H9 (cell line): ENCODE results near the gene LRRC40. TPM values are rescaled to one million over a fixed set of nuclear protein-coding genes. Genes with fewer than 3 reads are reported as not detected.

ENCODE experiments used
- DNase-seq: peaks from one replicate; pipeline ENCODE4 v3.0.0-alpha.2; 2017
- H2AFZ ChIP-seq: one replicate; pipeline ENCODE4 v1.6.1; 2013; ENCODE audit warnings: mild to moderate bottlenecking, low read length, control low read depth, moderate library complexity
- H2AK5ac ChIP-seq: 2 replicates; pipeline ENCODE4 v1.6.1; 2013; ENCODE audit warnings: low read length, control low read depth, mixed read lengths; ENCODE audit not compliant: insufficient read length
- H2BK120ac ChIP-seq: one replicate; pipeline ENCODE4 v1.6.1; 2013; ENCODE audit warnings: low read depth, mild to moderate bottlenecking, low read length, control low read depth, inconsistent platforms; ENCODE audit not compliant: poor library complexity, severe bottlenecking
- H2BK12ac ChIP-seq: 2 replicates; pipeline ENCODE4 v1.6.1; 2013; ENCODE audit warnings: low read length, control low read depth, mixed read lengths, low read depth; ENCODE audit not compliant: insufficient read length
- H2BK15ac ChIP-seq: 2 replicates; pipeline ENCODE4 v1.6.1; 2013; ENCODE audit warnings: low read depth, low read length, control low read depth
- H2BK20ac ChIP-seq: one replicate; pipeline ENCODE4 v1.6.1; 2013; ENCODE audit warnings: low read depth, mild to moderate bottlenecking, low read length, control low read depth, inconsistent platforms; ENCODE audit not compliant: poor library complexity, severe bottlenecking
- H2BK5ac ChIP-seq: 2 replicates; pipeline ENCODE4 v1.6.1; 2013; ENCODE audit warnings: low read length, control low read depth, mixed read lengths; ENCODE audit not compliant: insufficient read length
- H3K14ac ChIP-seq: 2 replicates; pipeline ENCODE4 v1.6.1; 2013; ENCODE audit warnings: low read length, control low read depth; ENCODE audit not compliant: insufficient read depth
- H3K18ac ChIP-seq: 2 replicates; pipeline ENCODE4 v1.6.1; 2013; ENCODE audit warnings: low read depth, mild to moderate bottlenecking, mixed read lengths, low read length, control low read depth; ENCODE audit not compliant: insufficient read length
- H3K23ac ChIP-seq: 2 replicates; pipeline ENCODE4 v1.6.1; 2013; ENCODE audit warnings: low read length, control low read depth, mixed read lengths, low read depth; ENCODE audit not compliant: insufficient read length
- H3K23me2 ChIP-seq: 2 replicates; pipeline ENCODE4 v1.6.1; 2013; ENCODE audit warnings: low read depth, mild to moderate bottlenecking, mixed read lengths, low read length, control low read depth; ENCODE audit not compliant: insufficient read length, poor library complexity, severe bottlenecking
- H3K27ac ChIP-seq: 2 replicates; pipeline ENCODE4 v1.5.1; 2013; ENCODE audit warnings: low read length, control low read depth, mixed read lengths, low read depth; ENCODE audit not compliant: insufficient read length
- H3K27me3 ChIP-seq: 2 replicates; pipeline ENCODE4 v1.6.1; 2013; ENCODE audit warnings: low read length, control low read depth, inconsistent platforms; ENCODE audit not compliant: insufficient read depth
- H3K4ac ChIP-seq: 2 replicates; pipeline ENCODE4 v1.6.1; 2013; ENCODE audit warnings: low read depth, mild to moderate bottlenecking, control low read depth, inconsistent platforms, low read length, moderate library complexity
- H3K4me1 ChIP-seq: 2 replicates; pipeline ENCODE4 v1.6.1; 2013; ENCODE audit warnings: low read length, control low read depth, inconsistent platforms; ENCODE audit not compliant: insufficient read depth
- H3K4me2 ChIP-seq: 2 replicates; pipeline ENCODE4 v1.6.1; 2013; ENCODE audit warnings: low read length, control low read depth, mixed read lengths; ENCODE audit not compliant: insufficient read length, insufficient read depth
- H3K56ac ChIP-seq: 2 replicates; pipeline ENCODE4 v1.6.1; 2013; ENCODE audit warnings: low read depth, mild to moderate bottlenecking, mixed read lengths, low read length, control low read depth; ENCODE audit not compliant: insufficient read length
- H3K79me1 ChIP-seq: 2 replicates; pipeline ENCODE4 v1.6.1; 2013; ENCODE audit warnings: low read depth, mild to moderate bottlenecking, moderate library complexity, low read length, control low read depth, inconsistent platforms; ENCODE audit not compliant: insufficient read depth, poor library complexity, severe bottlenecking
- H3K79me2 ChIP-seq: 2 replicates; pipeline ENCODE4 v1.6.1; 2013; ENCODE audit warnings: low read length, control low read depth, inconsistent platforms; ENCODE audit not compliant: insufficient read depth
- H3K9ac ChIP-seq: 2 replicates; pipeline ENCODE4 v1.6.1; 2013; ENCODE audit warnings: low read length, control low read depth, mixed read lengths; ENCODE audit not compliant: insufficient read length; ENCODE audit errors: extremely low read depth
- H3K9me3 ChIP-seq: one replicate; pipeline ENCODE4 v1.6.1; 2013; ENCODE audit warnings: low read depth, low read length, inconsistent platforms; ENCODE audit not compliant: control insufficient read depth
- H3T11ph ChIP-seq: one replicate; pipeline ENCODE4 v1.6.1; 2013; ENCODE audit warnings: mild to moderate bottlenecking, low read length, control low read depth, inconsistent platforms
- H4K20me1 ChIP-seq: one replicate; pipeline ENCODE4 v1.6.1; 2013; ENCODE audit not compliant: control insufficient read depth, insufficient read length, insufficient read depth
- H4K5ac ChIP-seq: 2 replicates; pipeline ENCODE4 v1.6.1; 2013; ENCODE audit warnings: low read depth, mild to moderate bottlenecking, mixed read lengths, low read length, control low read depth; ENCODE audit not compliant: insufficient read length
- H4K8ac ChIP-seq: replicated peaks from 2 replicates; pipeline ENCODE4 v1.6.1; 2013; ENCODE audit warnings: low read length, control low read depth, mixed read lengths, low read depth; ENCODE audit not compliant: insufficient read length
- H4K91ac ChIP-seq: 2 replicates; pipeline ENCODE4 v1.6.1; 2013; ENCODE audit warnings: low read depth, mild to moderate bottlenecking, moderate library complexity, mixed read lengths, low read length, control low read depth; ENCODE audit not compliant: insufficient read length
- H3K27ac Mint-ChIP-seq, 3 experiments: 2 replicates in 2 of 3; 3 replicates in 1 of 3; pipeline ENCODE4 v1.8.0; 2020 to 2021; ENCODE audit warnings: mixed read lengths in 3 of 3, mild to moderate bottlenecking in 1 of 3, moderate library complexity in 1 of 3
- H3K27me3 Mint-ChIP-seq: 2 replicates; pipeline ENCODE4 v1.8.0; 2021; ENCODE audit warnings: low read depth, mild to moderate bottlenecking, moderate library complexity, mixed read lengths
- H3K36me3 Mint-ChIP-seq, 3 experiments: 2 replicates in 2 of 3; 3 replicates in 1 of 3; pipeline ENCODE4 v1.8.0; 2020 to 2021; ENCODE audit warnings: low read depth in 3 of 3, mixed read lengths in 3 of 3; ENCODE audit not compliant: insufficient read depth in 1 of 3
- H3K4me1 Mint-ChIP-seq, 2 experiments: 2 replicates each; pipeline ENCODE4 v1.8.0; 2020; ENCODE audit warnings: mixed read lengths in 2 of 2
- H3K4me3 Mint-ChIP-seq, 2 experiments: 2 replicates in 1 of 2; 3 replicates in 1 of 2; pipeline ENCODE4 v1.8.0; 2020 to 2021; ENCODE audit warnings: mild to moderate bottlenecking in 2 of 2, mixed read lengths in 2 of 2, moderate library complexity in 1 of 2
- H3K9me3 Mint-ChIP-seq, 2 experiments: 2 replicates in 1 of 2; 3 replicates in 1 of 2; pipeline ENCODE4 v1.8.0; 2020; ENCODE audit warnings: mild to moderate bottlenecking in 2 of 2, mixed read lengths in 2 of 2, moderate library complexity in 1 of 2
- CTCF ChIP-seq: fragments of 200-600 bp; sonication (generic); conservative IDR thresholded peaks from 3 replicates; pipeline ENCODE4 v1.8.0; 2021; ENCODE audit warnings: antibody characterized with exemption, mild to moderate bottlenecking
- WGBS: extraction: QIAGEN DNeasy Blood & Tissue Kit; methylation state at CpG from one replicate; pipeline ENCODE4 v1.1.7; 2013; ENCODE audit warnings: missing lambda C conversion rate, low lambda C conversion rate, mixed read lengths; ENCODE audit not compliant: insufficient read length; ENCODE audit errors: extremely low coverage; 5-methylcytosine and 5-hydroxymethylcytosine counted together
- total RNA-seq: library from RNA; stranded (reverse); gene quantifications from 2 replicates; pipeline ENCODE4 v1.2.1, GENCODE V29; 2021

Gene LRRC40
- total RNA-seq, 1 experiment from 2014 or later, result 27.6 TPM

GRCh38 chr1:70150444-70150843, 54.9 kb downstream of the LRRC40 start:
- no peak overlapping the region for H2BK12ac ChIP-seq
- H2BK20ac ChIP-seq, result no peak overlapping the region
- H3K4me1 ChIP-seq, result no peaks in the 10 kb centered on the region
- TF ChIP-seq CTCF, result no peak
- H4K91ac ChIP-seq, result no peak overlapping the region
- H3K79me1 ChIP-seq, result no peaks in the 10 kb centered on the region
- H3K4ac ChIP-seq, result no peak overlapping the region
- H4K20me1 ChIP-seq, result no peaks in the 10 kb centered on the region
- no peak overlapping the region for H3K14ac ChIP-seq
- H3K27ac Mint-ChIP-seq, result peak overlapping the region in 1 of 3 experiments; percentile 46; a peak in 3 of 7 replicates
- no peak overlapping the region for H3K18ac ChIP-seq
- no peak overlapping the region for H2AFZ ChIP-seq
- H2BK15ac ChIP-seq, result no peak overlapping the region
- H4K8ac ChIP-seq, result no peak overlapping the region
- no peak overlapping the region for H3K4me2 ChIP-seq
- no peak overlapping the region for H2BK5ac ChIP-seq
- no peak overlapping the region for H3K27ac ChIP-seq
- no peak overlapping the region for H2BK120ac ChIP-seq
- H3K27me3 Mint-ChIP-seq, result no peaks in the 10 kb centered on the region
- no peaks in the 10 kb centered on the region for H3K9me3 ChIP-seq
- H3K27me3 ChIP-seq, result no peaks in the 10 kb centered on the region
- no peaks in the 10 kb centered on the region for H3K9me3 Mint-ChIP-seq
- H3K23me2 ChIP-seq, result no peaks in the 10 kb centered on the region
- H3K23ac ChIP-seq, result no peak overlapping the region
- H4K5ac ChIP-seq, result no peak overlapping the region
- no peak overlapping the region for H3T11ph ChIP-seq
- no peak overlapping the region for H3K9ac ChIP-seq
- WGBS, result no CpG with 5 or more reads among the region's 1 CpG
- peaks cover 0 to 11% (median 6%) of the 10 kb centered on the region in 3 experiments; a peak in 3 of 7 replicates for H3K36me3 Mint-ChIP-seq
- no peak overlapping the region for H3K4me3 Mint-ChIP-seq
- no peak overlapping the region for H2AK5ac ChIP-seq
- no peak for DNase-seq
- no peak overlapping the region for H3K56ac ChIP-seq
- H3K79me2 ChIP-seq, result no peaks in the 10 kb centered on the region
- H3K4me1 Mint-ChIP-seq, result no peaks in the 10 kb centered on the region
